ENCODE results near the gene MAVS. TPM values are rescaled to one million over a fixed set of nuclear protein-coding genes. Genes with fewer than 3 reads are reported as not detected.
A peak's percentile ranks its signal among the peaks of the same experiment; 100 is the strongest.

Gene MAVS
- 39.3 and 40.2 TPM in 2 replicates for total RNA-seq

DNA sequence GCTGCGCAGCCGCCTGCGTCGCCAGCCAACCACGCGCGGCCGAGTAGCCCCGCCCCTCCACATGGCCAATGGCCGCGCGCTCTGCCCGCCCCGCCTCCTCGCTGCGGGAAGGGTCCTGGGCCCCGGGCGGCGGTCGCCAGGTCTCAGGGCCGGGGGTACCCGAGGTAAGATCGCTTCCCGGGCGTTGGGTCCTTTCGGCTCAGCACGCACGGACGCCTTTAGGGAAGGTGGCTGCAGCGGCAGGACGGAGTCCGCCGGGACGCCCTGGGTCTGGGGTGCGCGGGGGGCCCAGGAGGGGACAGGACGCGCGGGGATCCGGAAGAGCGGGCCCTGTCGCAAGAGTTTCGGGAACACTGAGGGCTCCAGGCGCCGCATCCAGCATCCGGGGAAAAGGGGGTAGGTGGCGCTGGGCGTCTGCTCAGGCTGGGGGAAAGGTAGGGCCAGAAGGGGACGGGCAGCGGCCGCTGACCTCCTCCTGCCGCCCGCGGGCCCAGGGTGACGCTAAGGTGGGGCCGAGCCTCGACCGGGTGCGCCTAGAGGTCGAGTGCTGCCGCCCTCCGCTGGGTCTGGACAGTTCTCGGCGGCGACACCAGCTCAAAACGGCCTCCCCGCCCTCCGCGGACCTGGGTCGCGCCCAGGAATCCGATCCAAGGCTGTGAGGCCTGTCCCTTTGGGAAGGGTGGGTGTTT lies at the start of gene MAVS:
MAVS (plus strand) TSS at position 95 of the 689 bp plus-strand sequence. CDS start 7,791 bp downstream, outside the sequence.
- H3K27ac Mint-ChIP-seq: peak within 1 kb of the TSS; percentile 90
- intact Hi-C loops (cut with micrococcal nuclease): loop anchor here (1.0 to 2.0 kb wide), 3 partner anchors 27 to 79 kb away; partner anchors contain the start of genes AP5S1 and CDC25B
- H3K27me3 Mint-ChIP-seq: no peaks in the 10 kb centered on the region
- H3K4me3 Mint-ChIP-seq: peak within 1 kb of the TSS; percentile 92
- H3K36me3 Mint-ChIP-seq (ENCODE audit: low read depth): peaks cover 9% of the 10 kb centered on the region
- DNase-seq: peak; percentile 97
- no peaks in the 10 kb centered on the region for H3K9me3 Mint-ChIP-seq
- peaks cover 21% of the 10 kb centered on the region for H3K4me1 Mint-ChIP-seq

DNA sequence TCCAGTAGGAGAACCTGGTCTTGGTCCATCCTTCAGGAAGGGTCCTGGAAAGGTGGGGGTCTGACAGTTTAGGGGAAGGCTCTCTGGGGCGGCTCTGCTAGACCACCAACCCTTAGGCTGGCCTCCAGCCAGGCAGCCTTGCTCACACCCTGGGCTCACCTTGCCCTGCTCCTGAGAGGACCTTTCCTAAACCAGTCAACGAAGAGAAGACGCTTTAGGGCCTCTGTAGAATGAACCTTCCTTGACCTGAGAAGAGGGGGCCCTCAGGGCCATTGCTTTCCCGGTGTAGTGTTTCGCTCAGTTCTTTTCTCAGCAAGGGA lies 49.4 kb upstream of the MAVS start:
- Mint-ChIP-seq H3K27ac (peak overlapping the region; percentile 92), H3K4me1 (peaks cover 46% of the 10 kb centered on the region), H3K27me3 (no peaks in the 10 kb centered on the region), H3K9me3 (no peaks in the 10 kb centered on the region), H3K36me3 (ENCODE audit: low read depth) (peaks cover 38% of the 10 kb centered on the region), H3K4me3 (peak overlapping the region; percentile 97)
- intact Hi-C loops (cut with micrococcal nuclease): loop anchor here (2.0 to 5.0 kb wide), 2 partner anchors 50 to 215 kb away; partner anchors contain the start of gene MAVS
- DNase-seq: no peak

DNA sequence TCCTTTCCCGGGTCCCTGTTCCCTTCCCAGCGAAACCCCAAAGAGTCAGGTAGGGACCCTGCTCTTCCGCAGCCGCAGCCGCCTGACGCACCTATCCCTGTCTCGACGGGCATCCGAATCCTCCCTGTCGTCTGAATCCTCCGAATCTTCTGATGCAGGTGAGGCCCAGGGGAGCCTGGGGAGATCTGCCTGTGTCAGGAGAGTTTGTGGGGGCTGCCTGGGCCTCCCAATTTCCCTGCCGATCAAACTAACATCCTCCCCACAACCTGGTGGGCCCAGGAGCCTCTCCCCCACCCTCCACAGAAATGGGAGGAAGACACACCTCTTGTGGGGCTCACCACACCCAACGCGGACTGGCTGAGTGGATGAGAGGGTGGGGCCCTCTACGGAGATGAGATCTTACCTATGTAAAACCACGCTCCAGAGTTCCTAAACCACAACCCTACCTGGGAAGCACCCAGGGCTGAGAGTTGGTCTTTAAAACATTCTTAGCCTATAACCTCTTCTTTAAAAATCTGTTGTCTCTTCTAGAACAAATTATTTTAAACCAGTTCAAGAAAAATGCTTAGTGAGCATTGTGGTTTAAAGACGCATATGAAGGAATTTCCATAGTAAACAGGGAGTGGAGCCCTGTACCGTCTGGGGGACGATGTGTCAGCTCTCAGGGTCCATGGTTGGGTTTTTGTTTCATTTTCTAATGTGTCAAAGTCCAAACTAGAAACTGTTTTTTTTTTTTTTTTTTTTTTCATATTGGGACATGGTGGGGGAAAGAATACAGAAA lies 48.9 kb upstream of the MAVS start:
- H3K4me1 Mint-ChIP-seq: peaks cover 50% of the 10 kb centered on the region

DNA sequence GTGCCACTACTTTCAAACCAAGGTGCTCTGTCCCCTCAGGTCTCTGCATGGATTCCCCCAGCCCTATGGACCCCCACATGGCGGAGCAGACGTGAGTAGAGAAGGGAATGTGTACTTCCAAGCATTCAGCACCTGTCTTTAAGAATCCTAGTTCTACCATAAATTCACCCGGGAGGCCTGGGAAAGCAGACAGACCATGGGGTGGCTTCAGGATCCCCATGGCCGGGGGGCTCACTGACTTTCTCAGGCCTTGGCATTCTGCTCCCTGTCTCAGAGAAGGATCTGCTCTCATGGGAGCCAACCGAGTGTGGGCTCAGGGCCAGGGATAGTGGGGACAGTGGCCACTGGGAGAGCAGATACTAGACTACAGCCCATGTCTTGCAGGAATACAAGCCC lies 48.3 kb upstream of the MAVS start:
- Mint-ChIP-seq H3K27me3 (no peaks in the 10 kb centered on the region), H3K27ac (peak overlapping the region; percentile 92), H3K36me3 (ENCODE audit: low read depth) (peaks cover 48% of the 10 kb centered on the region), H3K4me1 (peaks cover 52% of the 10 kb centered on the region), H3K9me3 (no peaks in the 10 kb centered on the region), H3K4me3 (peak overlapping the region; percentile 97)
- intact Hi-C loops (cut with micrococcal nuclease): loop anchor here (5.0 kb wide), 1 partner anchor 214 kb away; no protein-coding TSS in a partner anchor
- no peak for DNase-seq

More for the DNA sequence above, 48.9 kb upstream of the MAVS start:
- Mint-ChIP-seq H3K9me3 (no peaks in the 10 kb centered on the region), H3K4me3 (peak overlapping the region; percentile 97), H3K27ac (peak overlapping the region; percentile 92), H3K27me3 (no peaks in the 10 kb centered on the region), H3K36me3 (ENCODE audit: low read depth) (peaks cover 43% of the 10 kb centered on the region)
- intact Hi-C loops (cut with micrococcal nuclease): loop anchor here (2.0 to 5.0 kb wide), 2 partner anchors 49 to 215 kb away; partner anchors contain the start of gene MAVS
- DNase-seq: peak; percentile 88

DNA sequence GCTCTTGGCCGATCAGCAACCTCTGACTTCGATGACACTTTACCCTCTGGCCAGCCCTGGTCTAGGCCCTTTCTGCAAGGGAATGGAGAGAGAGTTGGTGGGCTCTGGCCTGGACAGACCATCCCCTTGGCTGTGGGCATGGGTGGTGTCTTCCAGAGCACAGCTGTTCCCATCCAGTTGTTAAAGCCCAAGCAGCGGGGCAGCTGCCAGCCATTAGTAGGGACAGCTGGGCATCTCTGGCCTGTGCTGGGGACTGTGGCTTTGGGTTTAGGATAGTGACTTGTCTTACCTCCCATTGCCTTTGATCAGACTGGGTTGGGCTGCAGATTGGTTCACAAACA lies 47.8 kb upstream of the MAVS start:
- peak overlapping the region; percentile 85 for H3K27ac Mint-ChIP-seq
- H3K36me3 Mint-ChIP-seq (ENCODE audit: low read depth): peaks cover 53% of the 10 kb centered on the region
- H3K9me3 Mint-ChIP-seq: no peaks in the 10 kb centered on the region
- no peak for DNase-seq
- peaks cover 57% of the 10 kb centered on the region for H3K4me1 Mint-ChIP-seq
- peak overlapping the region; percentile 97 for H3K4me3 Mint-ChIP-seq
- H3K27me3 Mint-ChIP-seq: no peaks in the 10 kb centered on the region
- intact Hi-C loops (cut with micrococcal nuclease): loop anchor here (5.0 kb wide), 1 partner anchor 213 kb away; no protein-coding TSS in a partner anchor

DNA sequence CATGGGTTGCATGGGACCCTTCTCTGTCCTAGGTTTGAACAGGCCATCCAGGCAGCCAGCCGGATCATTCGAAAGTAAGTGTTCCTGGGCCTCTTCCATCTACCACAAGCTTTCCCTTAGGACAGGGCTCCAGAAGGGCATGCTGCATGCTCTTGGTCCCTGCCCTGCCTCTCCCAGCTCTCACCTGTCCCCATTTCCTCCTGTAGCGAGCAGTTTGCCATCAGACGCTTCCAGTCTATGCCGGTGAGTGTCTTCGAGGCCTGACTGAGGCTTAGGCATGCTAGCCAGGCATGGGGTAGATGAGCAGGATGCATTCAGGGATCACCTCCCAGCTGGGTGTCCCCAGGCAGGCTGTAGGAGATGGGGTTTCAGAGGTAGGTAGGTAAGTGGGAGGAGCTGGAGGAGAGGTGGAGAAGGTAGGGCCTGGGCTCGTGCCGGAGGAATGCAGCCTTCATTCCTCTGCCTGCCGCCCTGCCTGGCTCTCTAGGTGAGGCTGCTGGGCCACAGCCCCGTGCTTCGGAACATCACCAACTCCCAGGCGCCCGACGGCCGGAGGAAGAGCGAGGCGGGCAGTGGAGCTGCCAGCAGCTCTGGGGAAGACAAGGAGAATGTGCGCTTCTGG lies 46.3 kb upstream of the MAVS start:
- DNase-seq: no peak
- intact Hi-C loops (cut with micrococcal nuclease): no loop called here
- Mint-ChIP-seq H3K36me3 (ENCODE audit: low read depth) (peaks cover 65% of the 10 kb centered on the region), H3K4me3 (peak overlapping the region; percentile 97), H3K27me3 (no peaks in the 10 kb centered on the region), H3K9me3 (no peaks in the 10 kb centered on the region), H3K4me1 (peaks cover 62% of the 10 kb centered on the region), H3K27ac (peak overlapping the region; percentile 77)

DNA sequence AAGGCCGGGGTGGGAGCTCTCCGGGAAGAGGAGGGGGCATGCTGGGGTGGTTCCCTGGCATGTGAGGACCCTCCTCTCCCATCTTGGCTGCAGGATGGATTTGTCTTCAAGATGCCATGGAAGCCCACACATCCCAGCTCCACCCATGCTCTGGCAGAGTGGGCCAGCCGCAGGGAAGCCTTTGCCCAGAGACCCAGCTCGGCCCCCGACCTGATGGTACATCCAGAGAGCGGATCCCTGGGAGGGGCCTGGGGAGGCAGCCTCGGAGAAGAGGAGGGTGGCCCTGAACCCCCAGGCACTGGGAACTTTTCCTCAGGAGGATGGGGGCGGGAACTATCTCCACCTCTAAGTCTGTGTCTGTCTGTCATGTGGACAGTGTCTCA lies 45.8 kb upstream of the MAVS start:
- Mint-ChIP-seq H3K9me3 (no peaks in the 10 kb centered on the region), H3K4me3 (no peak overlapping the region), H3K4me1 (peaks cover 63% of the 10 kb centered on the region), H3K27ac (peak overlapping the region; percentile 48), H3K36me3 (ENCODE audit: low read depth) (peaks cover 70% of the 10 kb centered on the region), H3K27me3 (no peaks in the 10 kb centered on the region)
- intact Hi-C loops (cut with micrococcal nuclease): no loop called here
- DNase-seq: no peak

DNA sequence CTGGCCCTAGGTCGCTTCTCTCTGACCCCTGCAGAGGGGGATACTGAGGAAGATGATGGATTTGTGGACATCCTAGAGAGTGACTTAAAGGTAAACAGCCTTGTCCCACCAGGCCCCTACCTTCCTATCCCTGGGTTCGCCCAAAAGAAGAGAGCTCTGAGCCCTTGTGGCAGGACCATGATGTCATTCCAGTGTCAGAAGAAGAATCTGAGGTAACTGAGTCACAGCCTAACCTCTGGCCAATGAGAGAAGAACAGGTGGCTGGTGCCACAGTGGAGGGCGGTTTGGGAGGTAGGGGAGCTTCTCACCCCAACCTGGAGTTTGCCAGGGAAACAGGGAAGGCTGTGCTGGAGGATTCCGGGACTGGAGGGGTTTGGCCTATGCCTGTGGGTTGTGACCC lies 45.3 kb upstream of the MAVS start:
- Mint-ChIP-seq H3K27me3 (no peaks in the 10 kb centered on the region), H3K4me1 (peaks cover 65% of the 10 kb centered on the region), H3K27ac (peak overlapping the region; percentile 58), H3K36me3 (ENCODE audit: low read depth) (peaks cover 73% of the 10 kb centered on the region), H3K4me3 (no peak overlapping the region), H3K9me3 (no peaks in the 10 kb centered on the region)
- intact Hi-C loops (cut with micrococcal nuclease): no loop called here
- no peak for DNase-seq

DNA sequence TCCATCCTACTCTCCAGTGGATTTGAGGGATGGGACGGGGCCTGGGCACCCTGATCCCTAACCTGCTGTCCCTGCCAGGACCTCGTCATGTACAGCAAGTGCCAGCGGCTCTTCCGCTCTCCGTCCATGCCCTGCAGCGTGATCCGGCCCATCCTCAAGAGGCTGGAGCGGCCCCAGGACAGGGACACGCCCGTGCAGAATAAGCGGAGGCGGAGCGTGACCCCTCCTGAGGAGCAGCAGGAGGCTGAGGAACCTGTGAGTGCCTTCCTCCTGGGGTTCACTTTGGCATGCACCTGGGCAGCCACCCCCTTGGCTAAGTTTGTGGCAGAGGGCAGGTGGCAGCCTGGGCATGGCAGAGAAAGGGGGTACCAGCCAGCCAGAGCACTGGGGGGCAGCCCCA lies 44.8 kb upstream of the MAVS start:
- no peak overlapping the region for H3K27ac Mint-ChIP-seq
- intact Hi-C loops (cut with micrococcal nuclease): no loop called here
- no peak for DNase-seq
- H3K9me3 Mint-ChIP-seq: no peaks in the 10 kb centered on the region
- no peak overlapping the region for H3K4me3 Mint-ChIP-seq
- H3K4me1 Mint-ChIP-seq: peaks cover 65% of the 10 kb centered on the region
- no peaks in the 10 kb centered on the region for H3K27me3 Mint-ChIP-seq
- H3K36me3 Mint-ChIP-seq (ENCODE audit: low read depth): peaks cover 76% of the 10 kb centered on the region

DNA sequence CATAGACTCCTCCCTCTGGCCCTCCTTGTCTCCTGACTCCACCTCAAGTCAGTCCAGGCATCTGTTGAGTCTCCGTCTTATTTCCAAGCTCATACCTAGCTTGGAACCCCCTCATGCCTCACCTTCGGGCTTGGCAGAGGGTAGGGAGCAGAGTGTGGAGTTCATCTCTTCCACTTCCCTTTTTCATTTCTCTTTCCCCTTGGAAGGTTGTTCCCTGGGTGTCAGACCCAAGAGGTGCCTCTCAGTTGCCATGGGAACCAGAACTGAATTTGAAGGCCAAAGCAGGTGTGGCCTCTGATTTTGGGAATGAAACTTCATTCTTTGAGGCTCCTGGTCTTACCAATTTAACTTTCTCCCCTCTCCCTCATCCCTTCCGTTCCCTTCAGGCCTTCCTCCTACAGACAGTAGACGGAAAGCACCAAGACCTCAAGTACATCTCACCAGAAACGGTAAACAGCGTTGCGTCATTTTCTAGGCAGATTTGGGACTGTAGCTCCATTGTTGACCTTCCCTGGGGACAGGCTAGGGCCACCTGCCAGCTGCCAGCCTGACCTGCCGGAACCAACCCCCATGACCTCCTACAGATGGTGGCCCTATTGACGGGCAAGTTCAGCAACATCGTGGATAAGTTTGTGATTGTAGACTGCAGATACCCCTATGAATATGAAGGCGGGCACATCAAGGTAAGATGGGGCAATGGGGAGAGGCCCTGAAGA lies 44.0 kb upstream of the MAVS start:
- Mint-ChIP-seq H3K4me3 (no peak overlapping the region), H3K9me3 (no peaks in the 10 kb centered on the region), H3K27ac (peak overlapping the region; percentile 14), H3K27me3 (no peaks in the 10 kb centered on the region), H3K4me1 (peaks cover 66% of the 10 kb centered on the region), H3K36me3 (ENCODE audit: low read depth) (peaks cover 73% of the 10 kb centered on the region)
- intact Hi-C loops (cut with micrococcal nuclease): no loop called here
- DNase-seq: no peak

DNA sequence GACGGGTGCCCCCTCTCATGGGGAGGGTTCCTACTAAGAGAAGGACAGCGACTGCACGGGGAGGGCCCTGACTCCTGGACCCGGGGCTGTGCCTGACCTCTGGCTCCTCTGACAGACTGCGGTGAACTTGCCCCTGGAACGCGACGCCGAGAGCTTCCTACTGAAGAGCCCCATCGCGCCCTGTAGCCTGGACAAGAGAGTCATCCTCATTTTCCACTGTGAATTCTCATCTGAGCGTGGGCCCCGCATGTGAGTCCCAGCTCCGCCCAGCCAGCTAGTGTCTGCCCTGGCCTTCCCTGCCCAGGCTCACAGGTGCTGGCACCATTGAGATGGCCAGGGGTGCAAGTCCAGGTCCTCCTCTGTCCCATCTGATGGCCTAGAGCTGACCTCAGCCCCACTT lies 43.3 kb upstream of the MAVS start:
- Mint-ChIP-seq H3K27me3 (no peaks in the 10 kb centered on the region), H3K36me3 (ENCODE audit: low read depth) (peaks cover 68% of the 10 kb centered on the region), H3K4me1 (peaks cover 60% of the 10 kb centered on the region), H3K9me3 (no peaks in the 10 kb centered on the region), H3K27ac (peak overlapping the region; percentile 72), H3K4me3 (no peak overlapping the region)
- DNase-seq: no peak
- intact Hi-C loops (cut with micrococcal nuclease): no loop called here

DNA sequence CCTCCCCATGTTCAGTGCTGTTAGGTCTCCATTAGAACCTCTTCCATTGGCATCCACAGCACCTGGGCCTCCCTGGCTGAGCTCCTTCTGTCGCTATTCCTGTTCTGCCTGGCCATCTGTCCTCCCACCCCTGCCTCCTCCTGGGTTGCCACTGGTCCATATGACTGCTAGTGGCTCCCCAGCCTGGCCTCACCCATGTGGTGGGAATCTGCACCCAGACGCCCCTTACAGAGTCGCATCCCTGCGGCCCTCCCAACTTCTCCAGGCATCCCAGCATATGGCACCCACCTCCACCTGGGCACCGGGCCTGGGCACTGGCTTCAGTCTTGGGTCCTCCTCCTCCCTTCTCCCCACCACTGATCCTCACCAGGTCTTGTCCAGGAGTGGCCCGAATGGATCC lies 42.8 kb upstream of the MAVS start:
- Mint-ChIP-seq H3K4me3 (no peak overlapping the region), H3K36me3 (ENCODE audit: low read depth) (peaks cover 67% of the 10 kb centered on the region), H3K27ac (peak overlapping the region; percentile 72), H3K4me1 (peaks cover 54% of the 10 kb centered on the region), H3K9me3 (no peaks in the 10 kb centered on the region), H3K27me3 (no peaks in the 10 kb centered on the region)
- intact Hi-C loops (cut with micrococcal nuclease): no loop called here
- DNase-seq: no peak

DNA sequence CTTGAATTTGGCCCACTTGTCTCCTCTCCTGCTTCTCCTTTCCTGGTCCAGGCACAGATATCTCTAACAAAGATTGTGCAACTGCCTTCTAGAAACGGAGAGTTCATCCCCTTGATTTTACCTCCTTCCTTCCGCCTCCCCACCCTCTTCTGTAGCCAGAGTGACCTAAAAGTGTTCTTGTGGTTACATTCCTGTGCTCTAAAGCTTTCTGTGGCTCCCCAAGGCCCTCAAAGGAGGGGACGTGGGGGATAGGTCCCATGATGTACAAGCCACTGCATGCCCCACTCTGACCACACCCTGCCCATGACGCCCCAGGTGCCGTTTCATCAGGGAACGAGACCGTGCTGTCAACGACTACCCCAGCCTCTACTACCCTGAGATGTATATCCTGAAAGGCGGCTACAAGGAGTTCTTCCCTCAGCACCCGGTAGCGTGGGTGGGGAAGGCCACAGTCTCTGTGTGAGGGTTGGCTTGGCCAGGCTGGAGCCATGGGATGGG lies 42.3 kb upstream of the MAVS start:
- peak overlapping the region; percentile 72 for H3K27ac Mint-ChIP-seq

More for the DNA sequence above, 42.3 kb upstream of the MAVS start:
- Mint-ChIP-seq H3K27me3 (no peaks in the 10 kb centered on the region), H3K4me3 (no peak overlapping the region), H3K36me3 (ENCODE audit: low read depth) (peaks cover 67% of the 10 kb centered on the region), H3K4me1 (peaks cover 51% of the 10 kb centered on the region), H3K9me3 (no peaks in the 10 kb centered on the region)
- no peak for DNase-seq
- intact Hi-C loops (cut with micrococcal nuclease): no loop called here

Measured in activated CD4-positive, alpha-beta T cell treated with anti-CD3 and anti-CD28 coated beads, Interleukin-2, amount 10 ng/mL, durations not matched to agents 24 days and 14 days (primary cell).